Measurements from ENCODE around the gene KRTAP19-6.

- TF ChIP-seq POLR2A (IDR thresholded peaks at IDR 0.05; ENCODE audit: low read depth, low read length): no peak
- TF ChIP-seq POLR2AphosphoS5 (IDR thresholded peaks at IDR 0.05; ENCODE audit: low read depth, low read length): no peak
- no peak for TF ChIP-seq TAF1 (IDR thresholded peaks at IDR 0.05; ENCODE audit: borderline replicate concordance, low read depth, low read length)
Measured at GRCh38 chr21:30561957-30562356, 20.3 kb upstream of the KRTAP19-6 start.

All from GM12892 (cell line).